ENCODE results near the gene TGFB2.

DNA sequence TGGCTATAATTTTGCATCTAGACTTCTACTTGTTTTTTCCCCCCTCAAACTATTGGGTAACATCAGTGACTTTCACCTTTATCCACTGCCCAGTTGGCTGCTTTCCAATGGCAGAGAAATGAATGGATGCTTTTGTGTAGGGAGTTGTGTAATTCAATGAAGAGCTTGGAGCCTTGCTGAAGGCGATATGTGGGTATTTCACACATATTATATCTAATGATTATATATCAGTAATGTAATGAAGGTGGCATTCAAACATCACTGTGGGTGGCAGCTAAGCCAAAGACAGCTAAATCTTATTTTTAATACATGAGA is 81.2 kb downstream of the TGFB2 start:
- TF ChIP-seq, protein P1, sequence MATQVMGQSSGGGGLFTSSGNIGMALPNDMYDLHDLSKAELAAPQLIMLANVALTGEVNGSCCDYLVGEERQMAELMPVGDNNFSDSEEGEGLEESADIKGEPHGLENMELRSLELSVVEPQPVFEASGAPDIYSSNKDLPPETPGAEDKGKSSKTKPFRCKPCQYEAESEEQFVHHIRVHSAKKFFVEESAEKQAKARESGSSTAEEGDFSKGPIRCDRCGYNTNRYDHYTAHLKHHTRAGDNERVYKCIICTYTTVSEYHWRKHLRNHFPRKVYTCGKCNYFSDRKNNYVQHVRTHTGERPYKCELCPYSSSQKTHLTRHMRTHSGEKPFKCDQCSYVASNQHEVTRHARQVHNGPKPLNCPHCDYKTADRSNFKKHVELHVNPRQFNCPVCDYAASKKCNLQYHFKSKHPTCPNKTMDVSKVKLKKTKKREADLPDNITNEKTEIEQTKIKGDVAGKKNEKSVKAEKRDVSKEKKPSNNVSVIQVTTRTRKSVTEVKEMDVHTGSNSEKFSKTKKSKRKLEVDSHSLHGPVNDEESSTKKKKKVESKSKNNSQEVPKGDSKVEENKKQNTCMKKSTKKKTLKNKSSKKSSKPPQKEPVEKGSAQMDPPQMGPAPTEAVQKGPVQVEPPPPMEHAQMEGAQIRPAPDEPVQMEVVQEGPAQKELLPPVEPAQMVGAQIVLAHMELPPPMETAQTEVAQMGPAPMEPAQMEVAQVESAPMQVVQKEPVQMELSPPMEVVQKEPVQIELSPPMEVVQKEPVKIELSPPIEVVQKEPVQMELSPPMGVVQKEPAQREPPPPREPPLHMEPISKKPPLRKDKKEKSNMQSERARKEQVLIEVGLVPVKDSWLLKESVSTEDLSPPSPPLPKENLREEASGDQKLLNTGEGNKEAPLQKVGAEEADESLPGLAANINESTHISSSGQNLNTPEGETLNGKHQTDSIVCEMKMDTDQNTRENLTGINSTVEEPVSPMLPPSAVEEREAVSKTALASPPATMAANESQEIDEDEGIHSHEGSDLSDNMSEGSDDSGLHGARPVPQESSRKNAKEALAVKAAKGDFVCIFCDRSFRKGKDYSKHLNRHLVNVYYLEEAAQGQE (IDR thresholded peaks at IDR 0.05; ENCODE audit: low read depth) = no peak
- no peak for TF ChIP-seq POLR2A (IDR thresholded peaks at IDR 0.05; ENCODE audit: borderline replicate concordance, extremely low read depth, insufficient read depth, insufficient read length)
- TF ChIP-seq, protein P2, sequence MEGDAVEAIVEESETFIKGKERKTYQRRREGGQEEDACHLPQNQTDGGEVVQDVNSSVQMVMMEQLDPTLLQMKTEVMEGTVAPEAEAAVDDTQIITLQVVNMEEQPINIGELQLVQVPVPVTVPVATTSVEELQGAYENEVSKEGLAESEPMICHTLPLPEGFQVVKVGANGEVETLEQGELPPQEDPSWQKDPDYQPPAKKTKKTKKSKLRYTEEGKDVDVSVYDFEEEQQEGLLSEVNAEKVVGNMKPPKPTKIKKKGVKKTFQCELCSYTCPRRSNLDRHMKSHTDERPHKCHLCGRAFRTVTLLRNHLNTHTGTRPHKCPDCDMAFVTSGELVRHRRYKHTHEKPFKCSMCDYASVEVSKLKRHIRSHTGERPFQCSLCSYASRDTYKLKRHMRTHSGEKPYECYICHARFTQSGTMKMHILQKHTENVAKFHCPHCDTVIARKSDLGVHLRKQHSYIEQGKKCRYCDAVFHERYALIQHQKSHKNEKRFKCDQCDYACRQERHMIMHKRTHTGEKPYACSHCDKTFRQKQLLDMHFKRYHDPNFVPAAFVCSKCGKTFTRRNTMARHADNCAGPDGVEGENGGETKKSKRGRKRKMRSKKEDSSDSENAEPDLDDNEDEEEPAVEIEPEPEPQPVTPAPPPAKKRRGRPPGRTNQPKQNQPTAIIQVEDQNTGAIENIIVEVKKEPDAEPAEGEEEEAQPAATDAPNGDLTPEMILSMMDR (IDR thresholded peaks at IDR 0.05 in 2 of 3, conservative IDR thresholded peaks at IDR 0.05 in 1 of 3; ENCODE audit: borderline replicate concordance in 1 of 3, insufficient read depth in 1 of 3, low read depth in 2 of 3, low read length in 2 of 3) = no peak
